Liver (tissue), 9 donors: ENCODE results near the gene RASL10B. TPM values are rescaled to one million over a fixed set of nuclear protein-coding genes. Genes with fewer than 3 reads are reported as not detected.
A peak's percentile ranks its signal among the peaks of the same experiment; 100 is the strongest.

Source experiments
- DNase-seq: peaks from one replicate; pipeline ENCODE4 v3.0.0-alpha.2; 2017; ENCODE audit warnings: low spot score
- H3K27ac ChIP-seq, 2 donors: one replicate each; pipeline ENCODE4 v1.7.0; 2013; ENCODE audit warnings: inconsistent platforms in 2 of 2, low read length in 2 of 2, control low read depth in 1 of 2, low read depth in 1 of 2, mild to moderate bottlenecking in 1 of 2
- H3K27me3 ChIP-seq, 4 donors: one replicate each; pipeline versions ENCODE4 v1.6.1 to v1.7.0; 2013; ENCODE audit warnings: low read length in 3 of 4, inconsistent platforms in 1 of 4, mild to moderate bottlenecking in 1 of 4, moderate library complexity in 1 of 4; ENCODE audit not compliant: control insufficient read depth in 4 of 4, insufficient read depth in 4 of 4
- H3K36me3 ChIP-seq, 4 donors: one replicate each; pipeline versions ENCODE4 v1.6.1 to v1.7.0; 2013; ENCODE audit warnings: low read length in 3 of 4, mild to moderate bottlenecking in 3 of 4, low read depth in 1 of 4, moderate library complexity in 1 of 4; ENCODE audit not compliant: control insufficient read depth in 4 of 4, insufficient read depth in 3 of 4
- H3K4me1 ChIP-seq, 4 donors: one replicate each; pipeline versions ENCODE4 v1.6.1 to v1.7.0; 2013; ENCODE audit warnings: low read length in 3 of 4, mild to moderate bottlenecking in 3 of 4, moderate library complexity in 1 of 4; ENCODE audit not compliant: control insufficient read depth in 4 of 4, insufficient read depth in 4 of 4
- H3K4me3 ChIP-seq, 3 donors: one replicate each; pipeline versions ENCODE4 v1.6.1 to v1.7.0; 2013; ENCODE audit warnings: low read length in 3 of 3, control low read depth in 1 of 3, low read depth in 1 of 3, mild to moderate bottlenecking in 1 of 3
- H3K9ac ChIP-seq, 2 donors: one replicate each; pipeline ENCODE4 v1.7.0; 2013; ENCODE audit warnings: low read length in 2 of 2, mild to moderate bottlenecking in 2 of 2, moderate library complexity in 2 of 2, control low read depth in 1 of 2, low read depth in 1 of 2
- H3K9me3 ChIP-seq, 4 donors: one replicate each; pipeline versions ENCODE4 v1.6.1 to v1.7.0; 2013; ENCODE audit warnings: low read length in 3 of 4; ENCODE audit not compliant: control insufficient read depth in 4 of 4
- ATF3 ChIP-seq: IDR thresholded peaks from 2 replicates; pipeline ENCODE4 v1.6.1; 2016; ENCODE audit warnings: antibody characterized with exemption
- CTCF ChIP-seq: fragments of 150-350 bp; IDR thresholded peaks from 2 replicates; pipeline ENCODE4 v1.5.1; 2017; ENCODE audit warnings: improper control_type of control experiment, low read depth, low read length; ENCODE audit not compliant: missing input control
- EGR1 ChIP-seq, 2 donors: IDR thresholded peaks; 2 replicates each; pipeline ENCODE4 v1.6.1; 2016 to 2018; ENCODE audit warnings: antibody characterized with exemption in 2 of 2, low read depth in 2 of 2
- FOXA1 ChIP-seq: IDR thresholded peaks from 2 replicates; pipeline ENCODE4 v1.6.1; 2016; ENCODE audit warnings: antibody characterized with exemption
- FOXA2 ChIP-seq: IDR thresholded peaks from 2 replicates; pipeline ENCODE4 v1.6.1; 2016; ENCODE audit warnings: antibody characterized with exemption
- GABPA ChIP-seq, 2 donors: IDR thresholded peaks in 1 of 2; conservative IDR thresholded peaks in 1 of 2; 2 replicates each; pipeline ENCODE4 v1.6.1; 2016; ENCODE audit warnings: antibody characterized with exemption in 2 of 2, mild to moderate bottlenecking in 1 of 2, moderate library complexity in 1 of 2
- HNF4A ChIP-seq, 2 donors: conservative IDR thresholded peaks; 2 replicates each; pipeline ENCODE4 v1.6.1; 2016; ENCODE audit warnings: antibody characterized with exemption in 2 of 2, mild to moderate bottlenecking in 2 of 2
- HNF4G ChIP-seq: IDR thresholded peaks from 2 replicates; pipeline ENCODE4 v1.6.1; 2016; ENCODE audit warnings: antibody characterized with exemption
- JUND ChIP-seq, 2 donors: IDR thresholded peaks; 2 replicates each; pipeline ENCODE4 v1.6.1; 2016; ENCODE audit warnings: antibody characterized with exemption in 2 of 2
- MAX ChIP-seq: IDR thresholded peaks from 2 replicates; pipeline ENCODE4 v1.6.1; 2016; ENCODE audit warnings: antibody characterized with exemption
- NR2F2 ChIP-seq: IDR thresholded peaks from 2 replicates; pipeline ENCODE4 v1.6.1; 2016; ENCODE audit warnings: antibody characterized with exemption
- RAD21 ChIP-seq, 2 donors: IDR thresholded peaks; 2 replicates each; pipeline ENCODE4 v1.6.1; 2016; ENCODE audit warnings: antibody characterized with exemption in 2 of 2, mild to moderate bottlenecking in 2 of 2
- REST ChIP-seq: IDR thresholded peaks from 2 replicates; pipeline ENCODE4 v1.6.1; 2016; ENCODE audit warnings: antibody characterized with exemption, mild to moderate bottlenecking
- RXRA ChIP-seq, 2 donors: IDR thresholded peaks; 2 replicates each; pipeline ENCODE4 v1.6.1; 2017 to 2018; ENCODE audit warnings: antibody characterized with exemption in 2 of 2, mild to moderate bottlenecking in 1 of 2
- SP1 ChIP-seq: IDR thresholded peaks from 2 replicates; pipeline ENCODE4 v1.6.1; 2018; ENCODE audit warnings: antibody characterized with exemption, mild to moderate bottlenecking
- TAF1 ChIP-seq: conservative IDR thresholded peaks from 2 replicates; pipeline ENCODE4 v1.6.1; 2016; ENCODE audit warnings: antibody characterized with exemption, mild to moderate bottlenecking
- YY1 ChIP-seq: IDR thresholded peaks from 2 replicates; pipeline ENCODE4 v1.6.1; 2016; ENCODE audit warnings: antibody characterized with exemption, mild to moderate bottlenecking
- ZBTB33 ChIP-seq: IDR thresholded peaks from 2 replicates; pipeline ENCODE4 v1.6.1; 2016; ENCODE audit warnings: antibody characterized with exemption
- WGBS: extraction: QIAGEN DNeasy Blood & Tissue Kit; methylation state at CpG from one replicate; pipeline ENCODE4 v1.1.7; 2013; 5-methylcytosine and 5-hydroxymethylcytosine counted together
- polyA plus RNA-seq, 2 donors: library from polyadenylated mRNA; stranded (reverse) in 1 of 2; unstranded in 1 of 2; fragments of 200-250 nt in 1 of 2; fragments of >200 nt in 1 of 2; fragmentation: Nextera tagmentation in 1 of 2; extraction: Ambion mirVana in 1 of 2; gene quantifications; one replicate each; pipeline versions ENCODE4 v1.2.1 to v1.2.3, GENCODE V29; 2013 to 2015
- total RNA-seq, 2 donors: library from RNA; depleted of rRNA; stranded (reverse); fragments of >200 nt; gene quantifications; one replicate each; pipeline ENCODE4 v1.2.3, GENCODE V29; 2014
- donor health status: healthy.
- donor health status: healthy.
- donor health status: healthy.
- donor health status: healthy.
- donor health status: healthy.

The RASL10B gene
- total and polyA plus RNA-seq, 4 donors, result 0.42 to 3.8 (median 2.2) TPM

GRCh38 chr17:35730400-35731005 is 936 bp upstream of the RASL10B start:
- Histone ChIP-seq H3K27ac (no peak overlapping the region), H3K9me3 (no peaks in the 10 kb centered on the region), H3K9ac (no peak overlapping the region), H3K4me3 (no peak overlapping the region), H3K4me1 (peaks cover 0 to 9% (median 5%) of the 10 kb centered on the region in 4 donors), H3K36me3 (peaks cover 0 to 5% (median 1%) of the 10 kb centered on the region in 4 donors), H3K27me3 (no peaks in the 10 kb centered on the region)
- DNase-seq, result no peak
- TF ChIP-seq RAD21 (IDR thresholded peaks at IDR 0.05), result no peak
- no peak for TF ChIP-seq ZBTB33
- TF ChIP-seq YY1, result no peak
- no peak for TF ChIP-seq NR2F2
- TF ChIP-seq JUND (IDR thresholded peaks at IDR 0.05), result no peak
- no peak for TF ChIP-seq HNF4A (conservative IDR thresholded peaks at IDR 0.05)
- TF ChIP-seq MAX, result no peak
- TF ChIP-seq TAF1, result no peak
- no peak for TF ChIP-seq RXRA (IDR thresholded peaks at IDR 0.05)
- TF ChIP-seq ATF3, result no peak
- no peak for TF ChIP-seq FOXA2
- no peak for TF ChIP-seq GABPA (IDR thresholded peaks at IDR 0.05 in 1 of 2, conservative IDR thresholded peaks at IDR 0.05 in 1 of 2)
- no peak for TF ChIP-seq FOXA1
- no peak for TF ChIP-seq SP1
- TF ChIP-seq HNF4G, result no peak
- no peak for TF ChIP-seq CTCF
- TF ChIP-seq EGR1 (IDR thresholded peaks at IDR 0.05; ENCODE audit: low read depth in 2 of 2), result no peak
- 91% methylated on average over 10 of the region's 10 CpGs for WGBS

GRCh38 chr17:35731917-35732805 is 722 bp downstream of the RASL10B start:
- WGBS, result 31% methylated on average over 47 of the region's 47 CpGs
- Histone ChIP-seq H3K36me3 (no peaks in the 10 kb centered on the region), H3K27me3 (no peaks in the 10 kb centered on the region), H3K4me1 (peaks cover 0 to 9% (median 5%) of the 10 kb centered on the region in 4 donors), H3K4me3 (peak overlapping the region in 1 of 3 donors; percentile 71), H3K27ac (no peak overlapping the region), H3K9me3 (no peaks in the 10 kb centered on the region), H3K9ac (no peak overlapping the region)
- DNase-seq, result no peak
- TF ChIP-seq SP1, result no peak
- TF ChIP-seq RAD21 (IDR thresholded peaks at IDR 0.05), result no peak
- TF ChIP-seq ZBTB33, result no peak
- no peak for TF ChIP-seq EGR1 (IDR thresholded peaks at IDR 0.05; ENCODE audit: low read depth in 2 of 2)
- TF ChIP-seq JUND (IDR thresholded peaks at IDR 0.05), result no peak
- TF ChIP-seq RXRA (IDR thresholded peaks at IDR 0.05), result no peak
- no peak for TF ChIP-seq GABPA (IDR thresholded peaks at IDR 0.05 in 1 of 2, conservative IDR thresholded peaks at IDR 0.05 in 1 of 2)
- TF ChIP-seq FOXA1, result no peak
- no peak for TF ChIP-seq REST
- TF ChIP-seq NR2F2, result no peak
- no peak for TF ChIP-seq TAF1
- no peak for TF ChIP-seq MAX
- no peak for TF ChIP-seq YY1
- TF ChIP-seq HNF4A (conservative IDR thresholded peaks at IDR 0.05), result no peak
- no peak for TF ChIP-seq FOXA2
- no peak for TF ChIP-seq HNF4G
